ENCODE measurements around the gene ARHGAP10.
"Not testable (repeated sequence)": the region's sequence is repeated elsewhere in the genome, so short reads cannot be mapped to it uniquely, and the experiment has no call there.

The ARHGAP10 gene

GRCh38 chr4:147853706-147854105 lies 121.8 kb downstream of the ARHGAP10 start:
- peak; percentile 89 for FAIRE-seq

- FAIRE-seq, result no peak
Measured at GRCh38 chr4:147854154-147854553, 122.3 kb downstream of the ARHGAP10 start.

DNA sequence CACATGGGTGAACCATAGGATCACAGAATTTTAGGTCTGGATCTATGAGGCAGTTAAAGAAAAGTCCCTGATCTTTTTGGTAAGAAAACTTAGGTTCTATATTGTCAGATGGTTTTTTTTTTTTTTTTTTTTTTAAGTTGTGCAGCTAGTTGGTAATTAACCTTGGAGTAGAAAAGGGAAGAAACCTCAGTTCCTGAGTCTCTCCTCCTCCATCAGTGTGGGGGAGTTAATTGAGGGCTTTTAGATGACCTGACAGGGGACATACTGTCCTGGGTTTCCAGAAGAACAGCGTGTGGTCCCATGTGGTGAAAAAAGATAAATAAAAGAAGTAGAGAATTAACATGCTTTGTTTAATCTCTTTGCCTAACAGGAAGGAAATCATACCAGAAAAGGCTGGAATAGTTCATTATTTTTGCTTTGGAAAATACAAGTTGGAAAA lies 123.7 kb downstream of the ARHGAP10 start:
- peak; percentile 96 for FAIRE-seq

DNA sequence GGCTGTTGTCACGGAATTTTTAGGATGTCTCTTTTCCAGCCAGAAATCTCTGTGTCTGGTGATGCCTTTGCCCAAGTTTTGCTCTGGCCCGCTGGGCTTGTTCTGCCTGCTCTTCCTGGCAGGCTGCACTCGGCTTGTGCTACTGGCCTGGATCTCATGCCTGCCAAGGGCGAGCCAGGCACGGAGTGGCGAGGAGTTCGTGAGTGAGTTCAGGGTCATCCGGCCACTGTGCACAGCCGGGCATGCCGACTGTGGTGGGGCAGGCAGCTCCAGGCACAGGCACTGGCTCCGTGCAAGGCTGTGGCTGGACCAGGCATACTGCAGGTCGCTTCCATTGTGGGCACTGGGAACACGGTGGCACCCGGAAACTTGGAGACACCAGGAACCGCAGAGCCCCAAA lies 129.1 kb downstream of the ARHGAP10 start:
- FAIRE-seq, result no peak

DNA sequence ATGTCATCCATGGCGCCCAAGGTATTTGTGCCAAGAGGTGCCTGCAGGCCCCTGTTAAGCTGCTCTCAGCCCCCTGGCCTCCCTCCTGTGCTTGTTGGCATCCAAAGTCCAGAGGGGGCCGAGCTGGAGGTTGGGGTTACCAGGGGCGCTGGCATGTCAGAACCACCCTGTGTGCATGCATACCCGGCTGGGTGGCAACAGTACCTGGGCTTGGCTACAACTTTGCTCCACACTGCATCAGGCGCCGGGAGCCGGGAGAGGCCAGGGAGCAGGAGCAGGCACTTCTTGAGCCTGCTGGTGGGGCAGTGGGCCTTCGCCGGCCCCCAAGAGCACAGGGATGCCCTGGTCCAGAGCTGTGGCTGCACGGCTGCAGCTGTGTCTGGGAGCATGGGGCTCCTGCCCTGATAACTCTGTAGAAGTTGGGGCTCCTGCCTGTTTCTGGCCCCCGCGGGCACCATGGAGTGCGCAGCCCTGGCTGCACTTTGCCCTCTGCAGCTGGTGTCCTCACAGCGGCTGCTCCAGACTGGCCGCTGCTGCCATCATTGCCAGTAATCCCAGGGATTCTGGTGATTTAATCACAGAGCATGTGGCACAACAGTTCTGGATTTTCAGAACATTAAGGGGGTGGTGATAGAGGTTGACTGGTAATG lies 130.3 kb downstream of the ARHGAP10 start:
- FAIRE-seq, result no peak

DNA sequence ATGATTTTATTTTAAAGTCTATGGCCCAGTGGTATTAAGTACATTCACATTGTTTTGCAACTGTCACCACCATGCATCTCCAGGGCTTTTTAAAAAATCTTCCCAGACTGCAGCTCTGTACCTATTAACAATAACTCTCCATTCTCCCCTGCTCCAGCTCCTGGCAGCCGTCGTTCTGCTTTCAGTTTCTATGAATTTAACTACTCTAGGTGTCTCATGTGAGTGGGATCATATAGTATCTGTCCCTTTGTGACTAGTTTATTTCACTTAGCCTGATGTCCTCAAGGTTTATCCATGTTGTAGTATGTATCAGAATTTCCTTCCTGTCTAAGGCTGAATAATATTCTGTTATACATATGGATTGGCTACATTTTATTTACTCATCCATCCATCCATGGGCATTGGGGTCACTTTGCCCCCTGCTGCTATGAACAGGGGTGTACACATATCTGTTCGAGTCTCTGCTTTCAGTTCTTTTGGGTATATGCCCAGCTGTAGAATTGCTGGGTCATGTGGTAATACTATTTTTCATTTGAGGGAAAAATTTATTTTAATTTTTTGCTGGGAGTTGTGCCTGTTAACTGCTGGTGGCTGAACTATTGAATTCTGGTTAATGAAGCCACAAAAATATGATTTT lies 131.3 kb downstream of the ARHGAP10 start:
- FAIRE-seq, result no peak

DNA sequence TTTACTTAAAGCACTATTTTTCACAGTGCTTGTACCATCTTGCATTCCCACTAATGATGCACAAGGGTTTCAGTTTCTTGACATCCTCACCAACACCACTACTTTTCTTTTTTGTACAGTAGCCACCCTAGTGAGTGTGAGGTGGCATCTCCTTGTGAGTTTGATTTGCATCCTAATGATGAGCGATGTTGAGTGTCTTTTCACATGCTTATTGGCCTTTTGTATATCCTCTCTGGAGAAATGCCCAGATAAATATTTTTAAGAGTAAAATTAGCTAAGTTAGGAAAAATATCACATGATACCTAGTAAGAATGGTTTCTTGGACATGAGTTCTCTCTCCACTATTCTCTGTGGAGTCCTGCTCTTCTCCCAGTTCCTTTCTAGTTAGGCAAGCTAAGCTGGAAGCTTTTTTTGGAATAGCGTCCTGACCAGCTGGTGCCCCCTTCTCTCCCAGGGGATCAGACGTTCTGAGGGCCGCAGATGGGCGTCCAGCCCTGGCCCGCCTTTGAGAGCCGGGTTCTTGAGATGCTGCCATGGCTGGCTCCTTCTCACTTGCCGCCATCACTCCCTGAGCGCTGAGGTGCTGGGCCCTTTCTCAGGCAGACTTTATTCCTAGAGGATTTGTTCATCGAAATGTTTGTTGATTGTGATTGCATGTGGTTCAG lies 132.1 kb downstream of the ARHGAP10 start:
- no peak for FAIRE-seq

DNA sequence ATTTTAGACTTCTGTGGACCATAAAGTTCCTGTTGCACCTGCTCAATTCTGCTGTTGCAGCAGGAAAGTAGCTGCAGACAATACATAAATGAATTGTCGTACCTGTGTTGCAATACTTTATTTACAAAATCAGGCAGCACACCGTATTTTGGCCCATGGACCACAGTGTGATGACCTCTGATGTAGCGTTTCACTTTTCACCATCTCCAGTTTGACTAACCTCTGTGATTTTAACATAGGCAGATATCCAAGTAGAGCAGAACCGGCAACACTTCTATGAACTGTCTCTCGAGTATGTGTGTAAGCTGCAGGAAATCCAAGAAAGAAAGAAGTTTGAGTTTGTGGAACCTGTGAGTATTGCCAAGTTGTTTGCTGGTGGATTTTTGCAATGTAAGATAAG lies 132.7 kb downstream of the ARHGAP10 start:
- no peak for FAIRE-seq

- FAIRE-seq, result no peak
Measured at GRCh38 chr4:147865926-147866325, 134.0 kb downstream of the ARHGAP10 start.

DNA sequence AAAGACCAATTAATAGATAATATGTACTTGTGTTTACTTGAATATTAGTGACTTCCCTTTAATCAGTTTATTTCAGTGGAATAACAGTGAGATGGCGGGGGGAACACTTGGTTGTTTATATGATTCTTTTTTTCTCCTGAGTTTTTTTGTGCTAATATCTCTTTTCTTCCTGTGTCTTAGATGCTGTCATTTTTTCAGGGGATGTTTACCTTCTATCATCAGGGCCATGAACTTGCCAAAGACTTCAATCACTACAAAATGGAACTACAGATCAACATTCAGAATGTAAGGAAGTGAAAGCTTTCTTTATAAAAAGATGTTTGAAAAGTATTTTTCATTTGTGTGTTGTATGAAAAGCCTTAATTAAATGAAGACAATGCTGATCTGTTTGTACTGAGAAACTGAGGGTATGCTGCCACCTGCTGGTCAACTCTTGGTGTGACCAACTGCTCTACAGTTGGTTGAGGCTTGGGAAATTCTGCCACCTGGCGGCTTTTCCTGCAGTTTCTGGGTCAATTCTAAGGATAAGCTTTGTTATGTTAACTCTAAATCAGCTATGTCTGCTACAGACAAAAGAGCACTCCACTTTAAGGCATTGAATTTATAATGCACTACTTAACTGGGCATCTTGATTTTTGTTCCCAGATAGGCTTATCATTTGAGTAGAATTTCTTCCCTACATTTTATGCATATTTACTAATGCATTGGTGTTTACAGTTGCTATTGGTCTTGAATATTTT lies 134.8 kb downstream of the ARHGAP10 start:
- peak; percentile 98 for FAIRE-seq

GRCh38 chr4:147874109-147874508 lies 142.2 kb downstream of the ARHGAP10 start:
- FAIRE-seq, result no peak

- peak; percentile 72 for FAIRE-seq
Measured at GRCh38 chr4:147877308-147877771, 145.5 kb downstream of the ARHGAP10 start.

DNA sequence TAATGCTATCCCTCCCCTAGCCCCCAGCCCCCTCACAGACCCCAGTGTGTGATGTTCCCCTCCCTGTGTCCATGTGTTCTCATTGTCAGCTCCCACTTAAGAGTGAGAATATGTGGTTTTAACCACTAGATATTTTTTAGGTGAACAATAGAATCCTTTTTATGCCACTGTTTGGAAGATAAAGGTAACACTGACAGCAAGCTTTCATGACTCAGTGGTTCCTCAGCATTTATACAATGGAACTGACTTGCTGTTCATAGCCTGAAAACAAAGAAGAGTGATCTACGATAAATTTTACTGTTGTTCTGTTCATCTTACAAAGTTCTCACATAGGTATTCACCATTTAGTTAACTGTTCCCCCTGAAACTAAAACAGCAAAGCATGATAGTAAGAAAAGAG lies 147.8 kb downstream of the ARHGAP10 start:
- no peak for FAIRE-seq

- FAIRE-seq, result no peak
Measured at GRCh38 chr4:147880511-147880910, 148.6 kb downstream of the ARHGAP10 start.

DNA sequence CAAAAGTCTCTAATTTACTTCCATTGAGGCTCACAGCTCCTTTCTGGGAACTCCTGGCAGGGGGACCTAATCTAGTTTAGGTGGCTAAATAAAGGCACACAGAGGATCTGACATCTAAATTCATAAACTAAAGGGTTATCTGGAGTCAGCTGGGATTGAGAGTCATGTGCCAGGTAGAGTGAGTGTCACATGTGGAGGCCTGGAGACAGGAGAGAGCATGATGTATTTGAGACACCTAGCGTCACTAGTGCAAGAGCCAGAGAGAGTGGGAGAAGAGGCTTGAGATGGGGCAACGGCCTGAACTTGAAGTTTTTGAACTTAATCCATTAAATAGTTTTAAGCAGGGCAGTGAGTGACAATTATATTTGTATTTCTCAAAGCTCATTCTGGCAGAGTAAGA lies 152.6 kb downstream of the ARHGAP10 start:
- FAIRE-seq, result no peak

- not testable (repeated sequence) for FAIRE-seq
Measured at GRCh38 chr4:147885216-147885615, 153.3 kb downstream of the ARHGAP10 start.

DNA sequence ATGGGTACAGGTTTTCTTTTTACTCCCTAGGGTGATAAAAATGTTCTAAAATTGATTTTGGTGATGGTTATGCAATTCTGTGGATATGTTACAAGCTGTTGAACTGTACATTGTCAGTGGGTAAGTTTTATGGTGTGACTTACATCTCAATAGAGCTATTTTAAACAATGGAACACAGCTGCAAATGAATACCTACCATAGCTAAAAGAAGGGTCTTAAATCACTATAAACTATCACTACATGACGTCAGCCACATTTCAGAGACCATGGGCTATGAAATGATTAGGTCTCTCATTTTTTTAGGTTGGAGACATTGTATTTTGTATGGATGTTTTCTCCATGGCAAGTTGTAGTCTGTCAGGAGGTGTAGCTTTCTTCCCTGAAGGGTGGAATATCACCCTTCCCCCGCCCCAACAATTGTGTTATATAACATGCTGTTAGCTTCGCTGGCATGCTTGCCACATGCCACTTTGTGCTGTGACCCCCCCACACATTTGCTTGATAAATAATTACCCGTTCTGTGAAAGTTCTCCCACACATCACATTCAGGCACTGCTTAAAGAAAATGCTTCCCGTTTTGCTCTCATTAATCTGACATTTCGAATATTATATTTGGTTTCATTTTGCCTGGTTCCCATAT lies 159.7 kb downstream of the ARHGAP10 start:
- no peak for FAIRE-seq

DNA sequence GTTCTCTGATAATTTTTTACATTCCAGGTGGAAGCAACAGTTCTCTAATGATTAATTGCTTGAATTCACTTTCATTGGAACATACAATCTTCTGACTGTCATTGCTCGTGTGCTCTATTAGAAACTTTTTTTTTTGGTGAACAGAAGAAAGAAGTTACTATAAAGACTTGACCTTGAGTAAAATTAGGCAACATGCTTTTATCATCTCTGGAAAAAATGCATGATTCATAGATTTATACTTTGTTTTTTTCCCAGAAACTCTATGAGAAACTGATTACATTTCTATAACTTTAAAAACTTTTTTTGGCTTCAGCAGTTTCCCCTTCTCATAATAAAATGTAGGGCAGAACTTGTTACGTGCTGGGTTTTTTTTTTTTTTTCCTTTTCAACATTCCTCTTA lies 167.6 kb downstream of the ARHGAP10 start:
- FAIRE-seq, result no peak

DNA sequence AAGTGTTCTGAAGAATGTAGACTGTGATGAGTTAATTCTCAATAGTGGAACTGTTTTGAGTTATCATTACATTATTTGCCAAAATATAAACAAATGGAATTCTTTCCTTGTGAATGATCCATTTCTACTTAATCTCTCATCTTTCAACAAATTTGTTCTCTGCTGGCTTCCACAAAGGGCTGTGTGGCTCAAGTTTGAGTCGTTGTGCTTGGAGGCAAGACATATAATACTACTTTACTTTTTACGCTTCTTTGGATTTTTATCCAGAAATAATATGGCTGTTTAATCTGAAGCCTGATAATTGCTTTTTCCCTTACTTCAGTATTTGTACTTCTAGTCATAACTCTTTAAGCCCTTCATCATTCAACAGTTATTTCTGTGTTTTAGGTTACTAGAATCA lies 169.5 kb downstream of the ARHGAP10 start:
- no peak for FAIRE-seq

GRCh38 chr4:147901916-147902315 lies 170.0 kb downstream of the ARHGAP10 start:
- FAIRE-seq, result no peak

GRCh38 chr4:147909225-147909624 lies 177.3 kb downstream of the ARHGAP10 start:
- FAIRE-seq, result no peak

- FAIRE-seq, result no peak
Measured at GRCh38 chr4:147910315-147910714, 178.4 kb downstream of the ARHGAP10 start.

DNA sequence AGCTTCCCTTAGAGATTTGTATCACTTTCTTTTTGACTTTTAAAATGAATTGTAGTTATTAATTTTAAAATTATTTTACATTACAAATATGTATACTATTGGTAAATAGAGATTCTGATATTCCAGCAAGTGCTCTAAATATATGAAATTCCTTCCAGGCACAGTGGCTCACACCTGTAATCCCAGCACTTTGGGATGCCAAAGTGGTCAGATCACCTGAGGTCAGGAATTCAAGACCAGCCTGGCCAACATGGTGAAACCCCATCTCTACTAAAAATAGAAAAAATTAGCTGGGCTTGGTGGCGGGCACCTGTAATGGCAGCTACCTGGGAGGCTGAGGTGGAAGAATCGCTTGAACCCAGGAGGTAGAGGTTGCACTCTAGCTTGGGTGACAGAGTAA lies 180.2 kb downstream of the ARHGAP10 start:
- not testable (repeated sequence) for FAIRE-seq
